Subcutaneous adipose tissue (tissue), 4 donors: Measurements from ENCODE around the gene SH2D4B. TPM values are rescaled to one million over a fixed set of nuclear protein-coding genes. Genes with fewer than 3 reads are reported as not detected.

Source experiments
- total RNA-seq, 4 donors: library from RNA; depleted of rRNA; stranded (reverse); fragments of >200 nt; gene quantifications; one replicate each; pipeline ENCODE4 v1.1.0, GENCODE V29; 2016
- TF ChIP-seq, protein P1 (sequence below): fragments of 450-650 bp; IDR thresholded peaks from one replicate; pipeline ENCODE4 v1.5.1; 2016; ENCODE audit warnings: low read depth, mild to moderate bottlenecking, control low read depth, antibody characterized with exemption, moderate library complexity

Gene SH2D4B
- total RNA-seq, 4 donors from 2014 or later: 0.34 to 0.49 TPM; not detected in 2

DNA sequence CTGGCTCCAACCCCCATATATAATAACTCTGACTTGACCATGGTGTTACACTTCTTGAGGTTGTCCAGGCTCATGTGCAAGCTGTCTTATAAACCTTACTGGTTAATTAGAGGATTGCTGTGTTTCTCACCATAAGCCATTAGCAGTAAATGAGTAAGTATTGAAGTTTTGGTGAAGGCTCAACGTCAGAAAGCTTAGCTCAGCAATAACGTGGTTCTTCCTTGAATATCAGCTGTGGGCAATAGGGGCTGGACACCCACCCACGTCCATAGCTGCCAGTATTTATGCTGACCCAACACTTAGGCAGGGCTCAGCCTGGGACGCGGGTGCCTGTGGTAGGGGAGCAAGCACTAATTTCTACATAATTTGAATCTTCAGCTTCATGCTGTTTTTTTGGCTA lies 134.1 kb downstream of the SH2D4B start:
- TF ChIP-seq, protein P1, sequence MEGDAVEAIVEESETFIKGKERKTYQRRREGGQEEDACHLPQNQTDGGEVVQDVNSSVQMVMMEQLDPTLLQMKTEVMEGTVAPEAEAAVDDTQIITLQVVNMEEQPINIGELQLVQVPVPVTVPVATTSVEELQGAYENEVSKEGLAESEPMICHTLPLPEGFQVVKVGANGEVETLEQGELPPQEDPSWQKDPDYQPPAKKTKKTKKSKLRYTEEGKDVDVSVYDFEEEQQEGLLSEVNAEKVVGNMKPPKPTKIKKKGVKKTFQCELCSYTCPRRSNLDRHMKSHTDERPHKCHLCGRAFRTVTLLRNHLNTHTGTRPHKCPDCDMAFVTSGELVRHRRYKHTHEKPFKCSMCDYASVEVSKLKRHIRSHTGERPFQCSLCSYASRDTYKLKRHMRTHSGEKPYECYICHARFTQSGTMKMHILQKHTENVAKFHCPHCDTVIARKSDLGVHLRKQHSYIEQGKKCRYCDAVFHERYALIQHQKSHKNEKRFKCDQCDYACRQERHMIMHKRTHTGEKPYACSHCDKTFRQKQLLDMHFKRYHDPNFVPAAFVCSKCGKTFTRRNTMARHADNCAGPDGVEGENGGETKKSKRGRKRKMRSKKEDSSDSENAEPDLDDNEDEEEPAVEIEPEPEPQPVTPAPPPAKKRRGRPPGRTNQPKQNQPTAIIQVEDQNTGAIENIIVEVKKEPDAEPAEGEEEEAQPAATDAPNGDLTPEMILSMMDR: no peak

GRCh38 chr10:80672613-80673012 lies 134.9 kb downstream of the SH2D4B start:
- TF ChIP-seq, protein P1: no peak

DNA sequence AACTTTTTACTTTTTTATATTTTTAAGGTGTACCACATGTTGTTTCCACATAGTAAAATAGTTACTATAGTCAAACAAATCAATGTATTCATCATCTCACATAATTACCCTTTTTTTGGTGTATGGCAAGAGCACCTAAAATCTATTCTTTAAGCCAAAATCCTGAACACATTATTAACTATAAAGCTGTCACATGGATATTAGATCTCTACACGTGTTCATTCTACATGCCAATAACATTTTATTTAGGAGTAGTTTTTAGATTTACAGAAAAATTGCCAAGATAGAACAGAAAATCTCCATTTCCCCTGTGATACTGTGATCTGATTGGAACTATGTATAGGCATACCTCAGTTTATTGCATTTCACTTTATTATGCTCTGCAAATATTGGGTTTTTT lies 137.1 kb downstream of the SH2D4B start:
- TF ChIP-seq, protein P1: no peak

DNA sequence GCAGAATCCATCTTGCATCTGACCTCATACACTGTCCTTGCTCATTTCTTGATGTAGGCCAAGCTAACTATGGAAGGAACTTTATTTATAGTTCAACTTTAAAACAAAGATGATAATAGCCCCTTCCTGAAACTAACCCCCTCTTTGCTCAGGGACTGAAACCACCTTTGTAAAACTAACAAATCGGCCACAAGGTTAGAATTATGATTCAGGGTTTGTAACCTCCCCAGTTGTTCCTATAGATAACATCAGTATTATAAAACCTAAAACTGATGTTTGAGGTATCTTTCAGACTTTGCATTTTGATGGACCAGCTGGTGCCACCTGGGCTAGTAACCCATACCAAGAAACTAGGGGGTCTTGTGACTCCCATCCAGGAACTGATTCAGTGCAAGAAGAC lies 143.4 kb downstream of the SH2D4B start:
- TF ChIP-seq, protein P1: no peak

DNA sequence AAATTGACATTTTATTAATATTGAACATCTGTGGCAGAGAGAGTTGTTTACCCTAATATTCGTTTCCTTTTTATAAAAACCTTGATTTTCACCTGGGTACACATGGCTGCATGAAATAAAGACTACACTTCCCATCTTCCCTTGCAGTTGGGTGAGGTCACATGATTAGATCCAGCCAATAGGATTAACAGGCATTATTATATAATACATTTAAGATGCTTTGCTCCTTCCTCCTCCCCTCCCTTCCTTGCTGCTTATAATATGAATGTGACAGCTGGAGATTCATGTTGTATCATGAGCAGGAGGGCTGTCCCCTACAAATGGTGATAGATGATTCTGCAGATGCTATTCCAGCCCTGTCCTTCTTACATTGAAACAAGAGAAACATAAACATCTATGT lies 146.6 kb downstream of the SH2D4B start:
- TF ChIP-seq, protein P1: no peak

GRCh38 chr10:80685355-80685754 lies 147.7 kb downstream of the SH2D4B start:
- TF ChIP-seq, protein P1: no peak

DNA sequence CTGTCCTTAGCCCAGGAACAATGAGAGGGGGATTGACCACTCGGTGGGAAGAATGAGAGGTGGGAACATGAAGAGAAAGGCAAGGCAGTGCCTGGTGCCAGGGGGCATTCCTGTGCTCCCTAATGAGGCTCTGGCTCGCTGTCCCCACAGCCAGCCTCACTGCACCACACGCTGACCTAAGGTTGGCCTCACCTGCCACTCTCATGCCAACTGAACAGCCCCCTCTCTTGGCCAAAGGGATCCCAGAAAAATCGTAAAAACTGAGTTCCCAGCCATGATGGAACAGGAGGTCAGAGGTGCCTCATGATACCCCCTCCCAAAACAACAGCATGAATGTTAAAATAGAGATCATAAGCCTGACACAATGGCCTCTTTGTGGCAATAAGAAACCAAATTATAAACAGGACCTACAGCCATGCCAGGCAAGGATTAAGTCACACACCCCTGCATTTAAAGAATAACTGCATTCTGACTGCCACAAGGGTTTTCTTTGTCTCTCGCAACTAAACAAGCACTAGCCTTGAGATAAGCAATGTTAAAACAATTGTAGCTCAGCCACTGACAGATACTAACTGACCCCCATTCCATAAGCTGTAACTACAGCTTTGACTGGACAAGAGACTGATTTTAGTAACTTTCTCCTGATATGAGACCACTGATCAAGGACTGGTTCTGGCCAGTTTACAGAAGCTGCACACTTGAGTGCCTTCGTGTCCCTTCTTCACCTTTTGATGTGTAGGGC lies 149.2 kb downstream of the SH2D4B start:
- TF ChIP-seq, protein P1: no peak
